DMS 273 treated with DMSO at 0.1 percent for 48 hours (cell line): ENCODE data around the gene C4orf50.
"Not testable (repeated sequence)": the region's sequence is repeated elsewhere in the genome, so short reads cannot be mapped to it uniquely, and the experiment has no call there.

Experiments
- DNase-seq: peaks from one replicate; lab custom pipeline; 2025; lab: John Stamatoyannopoulos, UW

The C4orf50 gene

DNA sequence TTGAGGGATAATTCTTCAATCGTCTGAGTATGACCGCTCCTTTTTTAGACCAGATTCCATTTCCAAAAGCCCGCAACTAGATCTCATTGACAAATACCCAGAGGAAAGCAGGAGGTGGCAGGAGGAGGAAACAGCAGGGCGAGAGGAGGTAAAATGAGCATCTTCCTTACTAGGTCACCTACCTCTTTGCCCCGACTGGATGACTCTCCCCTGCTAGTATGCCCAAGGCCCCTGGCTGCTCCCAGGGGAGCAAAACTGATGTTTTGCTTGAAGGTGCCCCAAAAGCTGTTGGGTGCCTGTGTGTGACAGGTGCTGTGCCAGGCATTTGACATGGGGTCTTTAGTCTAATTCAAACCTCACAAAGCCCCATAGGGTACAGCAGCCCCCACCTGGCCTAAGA, 48.9 kb downstream of the C4orf50 start:
- no peak for DNase-seq

DNA sequence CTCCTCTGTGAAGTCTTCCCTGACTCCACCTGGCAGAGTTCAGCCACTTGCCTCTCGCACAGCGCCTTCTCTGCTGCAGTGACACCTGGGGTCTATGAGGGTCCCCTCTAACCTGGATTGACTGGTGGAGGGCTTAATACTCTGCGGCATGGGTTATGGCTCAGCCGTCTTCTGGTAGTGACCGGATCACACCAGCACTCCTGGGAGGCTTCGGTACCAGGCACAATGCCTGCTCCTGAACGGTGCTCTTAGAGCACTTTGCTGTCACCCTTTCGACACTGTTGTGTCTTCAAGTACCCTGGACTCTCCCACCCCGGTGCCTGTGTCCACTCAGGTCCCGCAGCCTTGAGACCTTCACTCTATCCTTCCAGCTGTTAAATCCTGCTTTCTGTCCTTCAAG, 50.0 kb downstream of the C4orf50 start:
- no peak for DNase-seq

DNA sequence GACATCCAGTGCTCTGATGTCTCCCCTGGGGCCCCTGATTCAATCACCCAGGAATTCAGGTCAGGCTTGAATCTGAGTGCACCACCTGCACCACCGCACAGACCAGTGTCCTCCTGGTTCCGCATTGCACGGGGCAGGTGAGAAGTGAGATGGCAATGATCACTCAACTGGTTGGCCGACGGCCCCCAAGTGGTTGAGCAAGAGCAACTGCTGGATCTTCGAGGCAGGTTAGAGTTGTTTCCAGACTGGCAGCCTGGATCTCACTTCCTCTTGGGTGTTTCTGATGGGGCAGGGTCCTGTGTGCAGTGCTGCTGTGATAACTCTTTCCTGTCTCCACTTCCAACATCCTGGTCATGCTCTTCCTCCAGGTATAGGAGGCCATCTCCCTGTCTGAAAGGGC, 50.4 kb downstream of the C4orf50 start:
- DNase-seq, result no peak

DNA sequence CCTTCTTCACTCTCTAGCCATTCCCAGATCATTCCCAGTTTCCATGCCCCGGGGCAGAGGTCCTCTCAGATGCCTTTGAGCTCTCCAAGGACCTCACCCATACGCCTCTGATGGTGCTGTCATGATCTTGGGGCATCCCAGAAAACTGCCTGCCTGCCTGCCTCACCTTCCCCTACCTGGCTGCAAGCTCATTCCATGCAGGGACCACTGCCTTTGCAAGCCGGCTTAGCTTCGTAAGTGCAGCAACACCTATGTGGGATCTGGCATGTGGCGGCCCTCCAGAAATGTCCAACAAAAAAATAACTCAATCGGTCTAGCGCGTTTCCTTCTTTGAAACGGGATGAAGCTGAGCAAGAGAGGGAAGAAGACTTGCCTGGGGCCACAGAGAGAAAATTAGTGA, 53.0 kb downstream of the C4orf50 start:
- no peak for DNase-seq

DNA sequence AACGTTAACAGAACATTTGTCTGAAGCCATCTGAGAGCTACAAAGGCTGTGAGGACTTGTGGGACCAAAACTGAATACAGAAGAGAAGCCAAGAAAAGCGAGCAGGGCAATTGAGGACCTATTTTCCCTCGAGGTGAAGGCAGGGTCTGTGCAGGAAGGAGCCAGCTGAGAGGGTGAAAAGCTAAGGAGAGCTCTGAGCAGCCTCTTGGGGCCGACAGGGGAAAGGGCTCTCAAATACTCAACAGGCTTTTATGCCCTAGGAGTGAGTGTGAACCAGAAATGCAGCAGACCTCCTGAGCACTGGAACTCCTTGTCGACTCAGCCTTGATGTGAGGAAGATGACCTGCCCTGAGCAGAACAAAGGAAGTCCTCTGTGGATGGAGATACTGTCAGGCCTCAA, 54.2 kb downstream of the C4orf50 start:
- DNase-seq, result no peak

DNA sequence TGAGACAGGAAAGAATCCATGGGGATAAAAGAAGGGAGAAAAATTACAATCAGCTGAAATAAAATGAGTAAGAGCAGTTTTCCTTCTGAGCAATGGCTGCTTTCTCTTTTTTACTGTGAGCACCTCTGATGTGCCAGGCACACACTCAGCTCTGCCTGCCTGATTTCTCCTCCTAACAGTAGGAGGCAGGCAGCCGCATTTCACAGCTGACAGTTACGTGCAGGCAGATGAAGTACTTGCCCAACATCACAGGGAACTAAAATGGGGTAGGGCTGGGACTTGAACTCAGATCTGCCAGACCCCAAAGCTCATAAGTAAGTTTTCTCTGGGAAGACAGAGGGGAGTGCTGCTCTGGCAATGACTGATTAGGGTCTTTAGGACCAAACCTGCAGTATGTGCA, 54.6 kb downstream of the C4orf50 start:
- no peak for DNase-seq

DNA sequence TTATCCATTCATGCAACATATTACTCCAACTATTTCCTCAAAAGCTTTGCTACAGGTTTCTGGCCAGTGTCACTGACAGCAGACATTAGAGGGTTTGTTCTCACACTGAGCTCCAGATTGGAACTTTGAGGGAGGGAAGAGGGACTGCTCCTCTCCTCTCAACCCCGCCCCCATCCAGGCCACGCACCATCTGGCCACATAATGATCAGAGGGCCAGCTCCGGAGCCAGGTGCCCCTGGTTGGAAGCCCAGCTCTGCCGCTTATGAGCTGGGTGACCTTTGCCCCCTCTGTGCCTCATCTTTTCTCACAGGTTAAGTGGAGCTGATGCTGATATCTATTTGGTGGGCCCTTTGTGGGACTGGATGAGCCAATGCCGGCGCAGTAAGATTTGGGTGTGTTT, 55.8 kb downstream of the C4orf50 start:
- no peak for DNase-seq

DNA sequence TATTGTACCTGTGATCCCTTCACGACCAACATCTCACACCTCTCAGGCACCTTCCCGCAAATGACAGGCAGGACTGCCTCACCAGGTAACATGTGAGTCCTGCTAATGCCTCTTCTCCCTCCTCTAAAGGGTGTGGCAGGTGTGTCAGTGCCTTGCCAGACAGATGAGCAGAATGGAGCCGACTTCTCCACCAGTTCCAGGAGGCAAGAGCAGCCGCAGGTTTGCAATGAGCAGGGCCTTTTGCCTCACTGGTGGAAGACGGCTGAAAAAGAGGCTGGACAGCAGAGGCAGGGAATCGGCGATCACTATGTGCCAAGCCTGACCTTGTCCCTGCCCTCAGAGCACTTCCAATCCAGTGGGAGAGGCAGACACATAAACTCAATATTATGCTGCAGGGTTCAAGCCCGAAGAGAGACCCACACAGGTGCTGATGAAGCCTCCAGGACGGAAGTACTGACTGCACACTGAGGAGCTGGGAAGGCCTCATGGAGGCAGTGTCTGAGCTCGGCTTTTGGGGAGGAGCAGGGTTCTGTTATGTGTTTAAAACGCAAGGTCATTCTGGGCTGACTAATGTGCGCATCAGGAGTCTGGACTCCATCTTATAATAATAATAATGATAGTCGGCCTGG, 57.9 kb downstream of the C4orf50 start:
- no peak for DNase-seq

DNA sequence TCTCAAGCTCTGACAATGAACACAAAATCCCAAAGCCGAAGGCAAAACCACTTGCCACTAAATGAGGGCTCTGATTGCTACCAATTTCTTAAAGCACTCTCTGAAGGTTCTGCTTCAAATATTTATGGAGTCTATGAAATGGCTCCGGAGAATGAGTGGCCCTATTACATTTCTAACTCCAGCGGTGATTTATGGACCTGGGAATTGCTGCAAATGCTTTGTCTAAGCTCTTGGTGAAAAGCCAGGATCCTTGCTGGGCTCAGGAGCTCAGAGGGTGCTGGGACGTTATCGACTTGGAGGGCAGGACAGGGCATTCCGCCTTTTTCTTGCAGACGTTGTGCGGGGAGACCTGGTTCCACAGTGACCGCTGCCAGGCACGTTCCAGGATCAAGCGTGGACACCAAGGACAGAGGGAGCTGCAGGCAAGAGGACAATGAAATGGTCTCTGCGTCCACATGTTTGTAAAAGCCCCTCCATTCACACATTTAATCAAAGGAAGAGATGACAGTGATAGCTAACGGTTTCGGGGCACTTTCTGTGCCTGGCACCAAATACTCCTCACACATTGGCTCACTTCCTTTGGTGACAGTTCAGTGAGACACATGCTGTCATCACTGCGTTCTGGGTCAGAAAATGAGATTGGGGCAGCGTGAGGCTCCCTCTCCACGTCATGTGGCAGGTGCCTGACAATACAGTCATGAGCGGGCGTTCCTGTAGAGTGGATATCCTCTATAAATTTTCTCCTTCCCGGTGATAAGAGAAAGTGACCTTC, 58.8 kb downstream of the C4orf50 start:
- no peak for DNase-seq

DNA sequence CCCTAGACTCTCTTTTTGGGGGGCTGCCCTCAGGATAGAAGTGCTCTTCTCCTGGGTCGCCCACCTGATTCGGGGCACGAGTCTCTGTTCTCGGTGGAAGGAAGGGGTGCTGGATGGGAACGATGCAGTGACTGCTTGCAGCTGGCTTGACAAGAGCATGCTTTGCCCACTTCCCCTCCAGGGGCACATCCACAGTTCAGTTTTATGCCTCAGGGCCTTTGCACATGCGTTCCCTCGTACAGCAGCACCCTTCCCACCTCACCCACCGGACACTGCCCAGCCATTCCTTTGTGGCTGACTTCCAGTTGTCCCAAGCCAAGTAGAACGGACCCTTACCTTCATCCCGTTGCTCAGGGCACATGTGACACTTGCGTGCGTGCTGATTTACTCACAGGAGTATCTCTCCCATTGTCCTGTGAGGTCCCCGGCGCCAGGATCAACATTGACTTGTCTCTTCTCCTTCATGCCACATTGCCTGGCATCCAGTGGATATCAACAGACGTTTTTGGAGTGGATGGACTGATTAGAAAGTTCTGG, 60.0 kb downstream of the C4orf50 start:
- DNase-seq, result no peak

DNA sequence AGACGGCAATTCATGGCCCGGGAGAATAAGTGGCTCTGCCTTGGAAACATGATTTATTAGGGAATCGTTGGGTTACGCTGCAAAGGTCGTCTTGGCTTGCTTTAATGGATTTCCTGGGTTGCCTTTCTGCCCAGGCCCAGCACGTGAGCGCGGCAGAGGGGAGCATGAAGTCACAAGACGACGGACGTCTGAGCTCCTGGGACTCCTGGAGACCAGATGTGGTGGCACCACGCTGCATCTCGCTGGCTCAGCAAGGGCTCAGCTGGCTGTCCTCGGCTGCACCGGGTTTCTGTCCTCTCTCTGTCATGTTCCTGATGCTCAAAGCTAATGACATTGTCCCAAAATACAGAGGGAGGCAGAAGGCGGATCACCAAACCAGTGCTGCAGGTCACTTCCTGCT, 61.2 kb downstream of the C4orf50 start:
- no peak for DNase-seq

DNA sequence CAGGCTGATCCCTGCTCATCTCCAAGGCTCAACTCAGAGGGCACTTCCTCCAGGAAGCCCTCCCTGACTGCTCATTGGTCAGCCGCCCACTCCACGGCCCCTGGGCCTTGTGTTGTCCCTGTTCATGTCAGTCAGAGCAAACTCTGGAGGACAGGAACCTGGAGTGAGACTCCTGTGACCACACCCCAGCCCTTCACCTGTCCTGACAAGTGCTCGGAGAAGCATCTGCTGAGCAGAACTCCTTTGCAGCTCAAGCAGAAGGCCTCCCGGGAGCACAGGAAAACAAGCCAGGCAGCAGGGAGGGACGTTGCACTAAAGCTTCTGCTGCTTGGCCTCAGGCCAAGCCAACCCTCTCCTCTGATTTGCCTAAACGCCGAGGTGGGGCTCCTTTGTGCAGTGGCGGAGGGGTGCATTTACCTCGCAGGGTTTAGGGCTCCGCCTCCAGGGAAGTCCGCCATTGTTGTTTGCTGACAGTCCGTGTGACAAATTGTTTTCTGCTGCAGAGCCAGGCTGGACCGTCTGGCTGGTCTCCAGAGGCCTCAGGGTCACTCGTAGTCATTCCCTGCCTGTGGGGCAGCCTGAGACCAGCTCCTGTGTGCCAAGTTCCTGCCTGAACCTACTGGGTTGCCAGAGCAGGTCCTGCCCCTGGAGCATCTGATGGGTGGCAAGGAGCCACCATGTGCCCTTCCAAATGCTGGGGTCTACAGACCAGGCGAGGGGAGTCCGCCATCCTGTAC, 61.8 kb downstream of the C4orf50 start:
- DNase-seq, result peak; percentile 38

DNA sequence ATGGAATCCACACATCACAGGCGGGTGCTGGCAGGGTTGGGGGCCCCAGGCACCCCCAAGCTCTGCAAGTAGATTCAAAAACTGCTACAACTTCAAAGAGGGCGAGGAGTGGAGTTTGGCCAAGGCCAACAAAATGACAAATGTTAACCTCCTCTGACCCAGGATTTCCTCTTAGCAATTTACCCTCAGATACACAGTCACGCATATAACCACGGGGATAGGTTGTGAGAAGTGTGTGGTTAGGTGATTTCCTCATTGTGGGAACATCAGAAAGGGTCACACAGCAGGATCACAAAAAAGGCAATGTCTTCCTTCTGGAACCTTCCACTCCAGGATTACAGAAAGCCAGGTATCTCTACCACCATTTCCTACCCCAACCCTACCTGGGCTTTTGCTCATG, 62.4 kb downstream of the C4orf50 start:
- no peak for DNase-seq

DNA sequence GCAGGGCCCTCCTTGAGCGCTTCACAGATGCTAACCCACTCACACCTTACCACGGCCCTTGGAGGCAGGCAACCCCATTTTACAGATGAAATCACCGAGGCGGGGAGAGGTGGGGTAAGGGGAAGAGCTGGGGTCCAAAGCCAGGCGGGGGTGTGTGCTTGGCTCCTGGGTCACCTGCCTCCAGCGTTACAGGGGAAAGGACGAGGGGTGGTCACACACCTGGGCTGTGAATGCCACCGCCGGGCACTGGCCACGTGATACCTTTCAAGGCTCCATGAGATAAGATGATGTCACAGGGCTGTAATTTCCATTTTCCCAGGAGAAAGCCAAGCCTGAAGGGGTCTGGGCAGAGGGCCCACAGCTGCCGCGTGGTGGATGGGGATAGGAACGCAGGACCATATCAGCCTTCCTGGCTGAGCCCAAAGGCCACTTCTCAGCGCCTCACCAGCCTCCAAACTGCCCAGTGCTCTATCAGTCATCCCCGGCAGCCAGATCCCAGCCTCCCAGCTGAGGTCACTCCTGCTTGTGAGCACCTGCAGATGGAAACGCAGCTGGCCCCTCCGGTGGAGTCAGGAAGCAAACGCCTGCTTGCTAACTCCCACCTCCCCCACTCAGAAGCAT, 62.9 kb downstream of the C4orf50 start:
- DNase-seq, result no peak

DNA sequence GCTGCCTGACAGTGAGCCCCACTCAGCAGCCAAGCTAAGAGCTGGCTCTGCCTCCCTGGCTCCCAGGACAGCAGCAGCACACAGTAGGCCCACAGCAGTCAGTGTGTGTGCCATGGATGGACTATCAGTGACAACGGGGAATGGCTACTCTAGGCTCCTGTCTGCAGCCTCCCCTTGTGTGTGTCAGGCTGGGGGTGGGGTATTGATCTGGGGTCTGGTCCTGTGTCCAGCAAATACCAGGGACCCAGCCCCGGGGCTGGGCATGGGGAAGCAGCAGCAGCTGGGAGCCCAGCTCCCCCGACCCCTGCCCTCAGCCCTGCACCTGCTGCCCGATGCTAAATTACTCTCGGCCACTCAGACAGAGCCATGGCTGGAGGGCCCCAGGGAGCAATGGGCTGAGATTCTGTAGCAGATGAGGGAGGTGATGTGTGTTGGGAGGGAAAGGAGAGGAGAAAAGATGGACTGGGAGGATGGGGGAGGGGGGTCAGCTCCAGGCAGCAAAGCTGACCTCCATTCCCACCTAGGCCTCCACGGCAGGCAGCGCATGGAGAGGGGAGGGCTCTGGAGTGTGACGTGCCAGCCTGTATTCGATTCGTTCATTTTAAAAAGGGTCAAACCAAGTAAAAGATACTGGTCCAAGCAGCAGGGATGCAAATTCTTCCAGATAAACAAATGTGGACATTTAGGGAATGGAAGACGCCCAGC, 64.0 kb downstream of the C4orf50 start:
- DNase-seq, result no peak

DNA sequence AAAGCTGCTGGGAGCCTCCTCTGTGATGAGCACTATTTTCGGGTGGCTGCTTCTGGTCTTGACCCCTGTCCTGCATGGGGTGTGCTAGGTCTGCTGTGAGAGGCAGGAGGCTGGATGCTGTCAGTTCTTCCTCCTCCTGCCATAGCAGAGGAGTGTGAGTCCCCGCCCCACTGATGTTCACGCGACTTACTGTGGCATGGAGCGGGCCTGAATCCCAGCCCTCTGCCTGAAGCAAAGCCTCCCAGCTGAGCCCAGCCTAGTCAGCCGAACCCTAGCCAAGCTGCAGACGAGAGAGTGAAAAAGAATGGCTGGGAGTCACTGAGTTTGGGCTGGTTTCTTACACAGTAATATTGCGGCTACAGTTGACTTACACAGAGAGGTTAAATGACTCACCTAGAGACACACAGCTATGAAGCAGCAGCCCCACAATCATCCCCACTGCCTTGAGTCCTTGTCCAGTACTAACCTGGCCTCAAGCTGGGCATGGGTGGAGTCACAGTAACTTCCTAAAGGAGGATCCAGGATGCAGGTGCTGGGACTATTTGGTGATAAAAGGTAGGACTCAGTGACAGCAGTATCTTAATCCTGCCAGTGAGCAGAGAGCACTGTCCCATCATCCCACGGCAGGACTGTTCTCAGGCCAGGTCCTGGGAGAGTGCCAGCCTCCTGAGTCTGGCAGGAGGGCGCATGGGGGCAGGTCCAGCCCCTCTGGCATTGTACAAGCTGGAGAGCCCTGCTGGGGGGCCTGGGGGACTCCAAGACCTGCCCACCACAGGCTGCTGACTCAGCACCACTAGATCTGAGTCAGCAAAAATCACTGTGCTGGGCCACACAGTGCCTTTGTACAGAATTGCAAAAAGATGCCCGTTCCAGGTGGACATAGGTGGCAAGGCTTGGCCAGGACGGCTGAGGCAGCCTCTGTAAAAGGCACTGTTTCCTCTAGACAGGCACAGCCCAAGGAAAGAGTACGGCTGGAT, 65.0 kb downstream of the C4orf50 start:
- no peak for DNase-seq

DNA sequence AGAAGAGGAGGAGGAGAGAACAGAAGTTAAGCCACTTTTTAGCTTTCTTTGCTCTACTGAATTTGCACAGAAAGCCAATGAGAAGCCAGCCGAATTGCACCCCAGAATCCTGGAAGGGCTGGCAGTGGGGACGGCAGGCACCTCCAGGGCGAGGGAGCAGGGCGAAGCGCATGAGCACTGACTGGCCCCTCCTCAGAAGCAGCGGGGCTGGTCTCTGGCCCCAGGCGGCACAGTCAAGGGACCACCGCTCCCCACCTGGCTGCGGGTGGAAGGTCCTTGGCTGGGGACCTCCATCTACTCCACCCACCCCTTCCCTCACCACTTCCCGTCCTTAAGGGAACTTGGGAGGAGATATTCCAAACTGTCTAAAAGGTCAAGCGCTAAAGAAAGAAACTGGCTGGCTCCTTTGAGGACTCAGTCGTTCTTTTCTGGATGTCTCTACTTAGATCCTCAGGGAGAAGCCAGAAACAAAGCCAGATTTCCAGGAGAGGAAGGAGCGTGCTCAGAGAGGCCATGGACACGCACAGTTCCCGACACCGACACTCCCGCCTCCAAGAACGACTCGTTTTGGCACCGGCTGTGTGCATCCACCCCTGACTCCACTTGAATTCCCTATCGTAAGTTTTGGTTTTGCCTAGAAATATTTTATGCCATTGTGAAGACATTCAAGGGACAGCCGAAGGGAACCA, 65.8 kb downstream of the C4orf50 start:
- no peak for DNase-seq

DNA sequence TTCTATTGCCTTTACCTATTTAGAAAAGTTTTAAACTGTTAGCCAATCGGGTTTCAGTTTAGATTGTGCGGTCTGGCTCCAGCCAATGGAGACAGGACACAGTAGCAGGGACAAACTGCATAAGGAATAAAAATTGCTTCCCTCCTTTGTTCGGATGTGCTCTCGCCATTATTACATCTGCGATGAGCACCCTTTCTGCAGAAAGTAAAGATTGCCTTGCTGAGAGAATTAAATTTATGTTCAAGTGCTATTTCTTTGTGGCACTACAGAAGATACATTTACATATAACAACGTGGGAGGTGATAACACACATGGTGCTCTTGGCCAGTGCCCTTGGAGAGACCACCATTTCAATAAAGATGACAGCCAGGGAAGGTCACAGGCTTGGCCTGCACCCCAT, 71.6 kb downstream of the C4orf50 start:
- not testable (repeated sequence) for DNase-seq

DNA sequence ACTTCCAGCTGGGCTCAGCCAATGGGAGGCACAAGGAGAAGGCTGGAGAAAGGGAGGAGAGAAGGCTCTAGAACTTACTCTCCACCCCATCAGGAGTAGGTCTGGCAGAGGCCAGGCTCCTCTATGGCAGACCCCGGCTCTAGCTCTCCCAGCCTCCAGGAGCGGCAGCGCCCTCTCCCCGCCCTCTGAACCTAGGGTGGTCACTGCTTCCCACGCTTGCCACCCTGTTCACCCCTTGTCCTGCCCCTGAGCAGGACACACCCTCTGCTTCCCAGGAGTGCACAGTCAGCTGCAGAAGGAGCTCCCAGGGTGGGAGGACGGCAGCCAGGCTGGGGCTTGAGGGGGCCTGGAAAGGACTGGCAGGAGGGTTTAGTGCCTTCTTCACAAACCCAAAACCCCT, 72.3 kb downstream of the C4orf50 start:
- no peak for DNase-seq

DNA sequence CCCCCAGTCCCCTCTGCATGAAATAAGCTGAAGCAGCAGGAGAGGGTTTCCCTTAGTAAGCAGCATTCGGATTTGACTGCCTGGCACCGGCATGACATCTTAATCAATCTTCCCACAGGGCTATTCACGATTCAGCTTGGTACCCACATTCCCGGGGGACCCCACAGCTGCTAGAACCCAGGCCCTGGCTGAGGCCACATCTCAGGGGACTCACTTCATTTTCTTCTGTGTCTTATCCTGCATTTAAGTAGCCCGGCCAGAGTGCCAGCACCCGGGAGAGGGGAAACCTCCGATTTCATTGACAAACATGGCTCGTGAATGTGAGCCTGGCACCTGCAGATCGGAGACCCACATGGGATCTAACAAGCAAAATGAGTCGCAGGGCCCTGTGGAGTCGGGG, 73.1 kb downstream of the C4orf50 start:
- no peak for DNase-seq
